Glutamatergic neuron (in vitro differentiated cells): ENCODE data around the gene EFNA5. TPM values are rescaled to one million over a fixed set of nuclear protein-coding genes. Genes with fewer than 3 reads are reported as not detected.
A peak's percentile ranks its signal among the peaks of the same experiment; 100 is the strongest.

Source experiments
- DNase-seq: peaks from one replicate; pipeline ENCODE4 v3.0.0; 2022
- H3K27ac Mint-ChIP-seq: one replicate; pipeline ENCODE4 v1.8.0; 2020; ENCODE audit warnings: mild to moderate bottlenecking, mixed read lengths, inconsistent platforms; ENCODE audit not compliant: unreplicated experiment
- H3K27me3 Mint-ChIP-seq: one replicate; pipeline ENCODE4 v1.8.0; 2020; ENCODE audit warnings: mild to moderate bottlenecking, moderate library complexity, mixed read lengths, inconsistent platforms; ENCODE audit not compliant: unreplicated experiment
- H3K36me3 Mint-ChIP-seq: one replicate; pipeline ENCODE4 v1.8.0; 2020; ENCODE audit warnings: mild to moderate bottlenecking, mixed read lengths, inconsistent platforms; ENCODE audit not compliant: unreplicated experiment
- H3K4me1 Mint-ChIP-seq: one replicate; pipeline ENCODE4 v1.8.0; 2020; ENCODE audit warnings: mild to moderate bottlenecking, low read depth, mixed read lengths, inconsistent platforms; ENCODE audit not compliant: unreplicated experiment
- H3K4me3 Mint-ChIP-seq: one replicate; pipeline ENCODE4 v1.8.0; 2020; ENCODE audit warnings: mild to moderate bottlenecking, mixed read lengths, inconsistent platforms; ENCODE audit not compliant: unreplicated experiment
- H3K9me3 Mint-ChIP-seq: one replicate; pipeline ENCODE4 v1.8.0; 2020; ENCODE audit warnings: mild to moderate bottlenecking, moderate library complexity, mixed read lengths, inconsistent platforms; ENCODE audit not compliant: unreplicated experiment
- total RNA-seq: library from RNA; stranded (reverse); fragmentation: NEBNext Ultra II Directional; extraction: Animal tissue kit (Norgen Biotek cat#: 25700); gene quantifications from one replicate; pipeline ENCODE4 v1.2.1, GENCODE V29; 2021; ENCODE audit not compliant: unreplicated experiment
- TF ChIP-seq, protein P1 (sequence below): fragments of 200-600 bp; sonication (generic); IDR thresholded peaks from one replicate; pipeline ENCODE4 v1.5.0; 2021; ENCODE audit not compliant: partially characterized antibody, unreplicated experiment

Gene EFNA5
- total RNA-seq, 1 donor from 2014 or later, result 158 TPM

DNA sequence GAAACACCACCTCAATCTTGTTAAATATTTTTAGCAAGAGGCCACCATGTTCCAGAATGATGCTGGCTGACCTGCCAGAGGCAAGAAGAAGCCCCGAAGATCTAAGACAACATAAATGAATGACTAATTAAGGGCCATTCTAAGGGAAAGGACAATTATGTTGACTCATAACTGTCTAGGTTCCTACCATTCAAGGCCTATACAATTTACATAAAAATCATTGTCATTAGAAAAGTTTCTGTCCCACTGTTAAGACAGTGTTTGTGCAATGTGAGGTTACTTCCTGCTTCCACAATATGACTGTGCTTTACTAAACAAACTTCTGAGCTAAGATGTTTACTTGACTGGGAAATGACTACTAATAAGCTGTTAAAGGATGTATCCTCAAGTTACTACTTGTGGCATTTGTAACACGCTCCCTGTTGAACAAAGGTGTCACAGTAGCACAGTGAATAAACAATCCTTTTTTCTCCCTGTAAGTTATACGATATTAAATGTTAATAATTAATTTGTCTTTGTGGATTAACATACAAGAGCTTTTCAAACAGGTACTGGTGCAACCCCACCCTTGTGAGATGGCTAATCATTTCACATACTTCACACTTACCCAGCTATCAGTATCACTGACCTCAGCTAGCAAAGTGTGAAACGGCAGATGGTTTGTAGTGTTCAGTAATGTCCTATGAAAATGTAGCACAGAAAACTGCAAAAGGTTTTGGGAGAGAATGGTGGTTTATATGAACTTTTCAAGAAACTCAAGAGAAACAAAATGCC is 195.8 kb downstream of the EFNA5 start:
- H3K36me3 Mint-ChIP-seq, result no peaks in the 10 kb centered on the region
- peaks cover 31% of the 10 kb centered on the region for H3K4me1 Mint-ChIP-seq
- H3K4me3 Mint-ChIP-seq, result no peak overlapping the region
- TF ChIP-seq, protein P1, sequence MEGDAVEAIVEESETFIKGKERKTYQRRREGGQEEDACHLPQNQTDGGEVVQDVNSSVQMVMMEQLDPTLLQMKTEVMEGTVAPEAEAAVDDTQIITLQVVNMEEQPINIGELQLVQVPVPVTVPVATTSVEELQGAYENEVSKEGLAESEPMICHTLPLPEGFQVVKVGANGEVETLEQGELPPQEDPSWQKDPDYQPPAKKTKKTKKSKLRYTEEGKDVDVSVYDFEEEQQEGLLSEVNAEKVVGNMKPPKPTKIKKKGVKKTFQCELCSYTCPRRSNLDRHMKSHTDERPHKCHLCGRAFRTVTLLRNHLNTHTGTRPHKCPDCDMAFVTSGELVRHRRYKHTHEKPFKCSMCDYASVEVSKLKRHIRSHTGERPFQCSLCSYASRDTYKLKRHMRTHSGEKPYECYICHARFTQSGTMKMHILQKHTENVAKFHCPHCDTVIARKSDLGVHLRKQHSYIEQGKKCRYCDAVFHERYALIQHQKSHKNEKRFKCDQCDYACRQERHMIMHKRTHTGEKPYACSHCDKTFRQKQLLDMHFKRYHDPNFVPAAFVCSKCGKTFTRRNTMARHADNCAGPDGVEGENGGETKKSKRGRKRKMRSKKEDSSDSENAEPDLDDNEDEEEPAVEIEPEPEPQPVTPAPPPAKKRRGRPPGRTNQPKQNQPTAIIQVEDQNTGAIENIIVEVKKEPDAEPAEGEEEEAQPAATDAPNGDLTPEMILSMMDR, result no peak
- no peak overlapping the region for H3K27ac Mint-ChIP-seq
- H3K27me3 Mint-ChIP-seq, result peaks cover 2% of the 10 kb centered on the region
- H3K9me3 Mint-ChIP-seq, result peaks cover 3% of the 10 kb centered on the region
- DNase-seq, result no peak

DNA sequence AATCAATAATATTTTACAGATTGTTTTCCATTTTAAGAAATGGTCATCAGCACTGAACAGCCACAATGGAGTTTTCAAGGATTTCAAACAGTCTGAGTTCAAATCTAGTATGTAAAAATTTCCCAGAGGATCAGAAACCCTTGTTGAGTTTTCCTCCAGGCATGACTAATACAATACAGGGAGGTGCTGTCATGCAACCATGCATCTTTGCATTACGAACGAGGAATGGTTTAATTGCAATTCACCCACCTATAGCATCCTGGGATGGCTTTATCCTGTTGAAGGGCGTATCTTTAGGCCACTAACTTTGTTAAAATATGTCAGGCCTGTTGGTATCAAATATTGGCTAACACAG is 196.4 kb downstream of the EFNA5 start:
- H3K4me1 Mint-ChIP-seq, result peaks cover 35% of the 10 kb centered on the region
- H3K27me3 Mint-ChIP-seq, result peaks cover 2% of the 10 kb centered on the region
- no peaks in the 10 kb centered on the region for H3K36me3 Mint-ChIP-seq
- H3K9me3 Mint-ChIP-seq, result peaks cover 3% of the 10 kb centered on the region
- H3K27ac Mint-ChIP-seq, result no peak overlapping the region
- H3K4me3 Mint-ChIP-seq, result no peak overlapping the region
- DNase-seq, result no peak
- TF ChIP-seq, protein P1, result no peak

DNA sequence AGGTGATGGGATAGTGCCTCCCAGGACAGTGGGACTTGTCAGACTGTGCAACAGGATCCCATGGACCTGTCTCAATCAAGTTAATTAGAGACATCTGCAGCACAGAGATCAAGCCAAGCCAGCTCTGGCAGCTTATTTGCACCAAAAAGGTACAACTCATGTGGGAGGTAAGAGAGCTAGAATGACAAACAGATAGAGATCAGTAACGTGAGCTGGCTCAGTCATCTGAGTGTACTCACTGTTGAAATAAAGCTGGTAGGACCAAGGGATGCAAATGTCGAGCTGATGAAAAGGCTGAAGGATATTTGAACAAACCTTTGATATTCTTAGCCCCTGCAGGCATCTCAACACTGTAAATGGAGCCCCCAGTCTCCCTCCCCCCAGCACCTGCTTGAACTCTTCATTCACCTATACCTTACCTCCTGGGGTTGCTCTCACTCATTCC is 198.1 kb downstream of the EFNA5 start:
- H3K27me3 Mint-ChIP-seq, result peaks cover 2% of the 10 kb centered on the region
- DNase-seq, result no peak
- peaks cover 3% of the 10 kb centered on the region for H3K9me3 Mint-ChIP-seq
- H3K4me1 Mint-ChIP-seq, result peaks cover 40% of the 10 kb centered on the region
- H3K4me3 Mint-ChIP-seq, result no peak overlapping the region
- TF ChIP-seq, protein P1, result no peak
- H3K36me3 Mint-ChIP-seq, result no peaks in the 10 kb centered on the region
- no peak overlapping the region for H3K27ac Mint-ChIP-seq

DNA sequence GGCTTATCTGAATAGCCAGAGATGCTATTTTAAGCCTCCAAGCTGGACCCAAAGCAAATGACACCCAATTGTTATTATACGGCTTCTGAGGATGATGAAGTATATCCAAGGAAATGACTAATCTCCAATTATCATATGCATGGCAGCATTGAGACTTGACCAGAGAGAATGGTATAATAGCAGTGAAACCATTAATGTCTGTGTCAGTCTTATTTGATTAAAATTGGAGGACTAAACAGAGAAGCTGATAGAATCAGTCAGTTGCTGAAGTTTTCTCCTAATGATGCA is 200.5 kb downstream of the EFNA5 start:
- peaks cover 3% of the 10 kb centered on the region for H3K9me3 Mint-ChIP-seq
- TF ChIP-seq, protein P1, result no peak
- H3K36me3 Mint-ChIP-seq, result no peaks in the 10 kb centered on the region
- peaks cover 2% of the 10 kb centered on the region for H3K27me3 Mint-ChIP-seq
- peaks cover 50% of the 10 kb centered on the region for H3K4me1 Mint-ChIP-seq
- no peak for DNase-seq
- H3K27ac Mint-ChIP-seq, result no peak overlapping the region
- H3K4me3 Mint-ChIP-seq, result no peak overlapping the region

DNA sequence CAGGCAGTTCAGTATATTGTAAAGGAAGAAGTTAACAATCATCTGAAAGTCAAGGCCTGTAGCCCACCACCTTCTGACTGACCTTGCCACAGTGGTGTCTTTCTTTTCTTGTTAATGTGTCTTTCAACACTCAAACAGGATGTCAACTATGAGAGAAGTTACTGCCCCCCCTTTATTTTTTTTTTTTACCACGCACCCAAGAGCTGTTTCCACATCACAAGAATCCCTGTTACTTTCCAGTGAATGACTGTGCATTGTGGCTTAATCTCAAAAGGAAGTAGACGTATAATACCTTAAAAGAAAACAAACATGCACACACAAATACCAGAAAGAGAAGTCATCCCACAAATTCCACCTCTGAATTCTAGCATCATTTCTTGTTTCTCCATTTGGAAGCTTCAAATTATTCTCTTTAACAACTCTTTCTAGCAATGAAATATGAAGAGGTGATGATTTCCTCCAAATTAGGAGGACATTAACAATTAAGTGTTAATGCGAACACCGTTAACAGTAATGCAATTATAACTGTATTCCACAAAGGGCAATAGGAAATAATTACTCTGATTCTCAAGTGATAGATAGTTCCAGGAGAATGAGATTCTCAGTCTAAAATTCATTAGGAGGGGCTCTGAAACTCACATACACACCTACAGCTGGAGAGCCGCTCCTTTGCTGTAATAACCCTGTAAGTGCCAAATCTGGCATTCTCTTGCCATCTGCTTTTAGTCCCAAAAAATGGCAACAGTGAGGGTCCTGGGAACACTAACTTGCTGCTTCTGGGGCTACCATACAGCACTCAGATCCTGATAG is 201.0 kb downstream of the EFNA5 start:
- no peak overlapping the region for H3K4me3 Mint-ChIP-seq
- peaks cover 3% of the 10 kb centered on the region for H3K9me3 Mint-ChIP-seq
- peak overlapping the region; percentile 16 for H3K27ac Mint-ChIP-seq
- TF ChIP-seq, protein P1, result no peak
- H3K4me1 Mint-ChIP-seq, result peaks cover 49% of the 10 kb centered on the region
- peaks cover 2% of the 10 kb centered on the region for H3K27me3 Mint-ChIP-seq
- H3K36me3 Mint-ChIP-seq, result no peaks in the 10 kb centered on the region
- DNase-seq, result no peak
